Peyer's patch (tissue), 4 donors: Measurements from ENCODE around the gene TMEM187.

Experiments
- CTCF ChIP-seq, 6 experiments: fragments of 450-650 bp in 4 of 6; fragments of 200-600 bp in 2 of 6; sonication (generic) in 1 of 6; IDR thresholded peaks; one replicate each; pipeline ENCODE4 v1.5.1; 2017 to 2019; ENCODE audit warnings: antibody characterized with exemption in 6 of 6, mild to moderate bottlenecking in 3 of 6, moderate library complexity in 1 of 6
- POLR2A ChIP-seq, 2 donors: fragments of 450-650 bp; IDR thresholded peaks; one replicate each; pipeline ENCODE4 v1.5.1; 2017; ENCODE audit warnings: antibody characterized with exemption in 2 of 2, mild to moderate bottlenecking in 2 of 2, moderate library complexity in 2 of 2

GRCh38 chrX:153931151-153931550 is 41.4 kb upstream of the TMEM187 start:
- no peak for TF ChIP-seq CTCF (IDR thresholded peaks at IDR 0.05)
- TF ChIP-seq POLR2A (IDR thresholded peaks at IDR 0.05), result no peak
